ENCODE data around the gene MEAF6.
A peak's percentile ranks its signal among the peaks of the same experiment; 100 is the strongest.

The MEAF6 gene

GRCh38 chr1:37472281-37472680 is 42.3 kb downstream of the MEAF6 start:
- DNase-seq (ENCODE audit: low spot score) = no peak
- Histone ChIP-seq H2BK15ac (ENCODE audit: low read length) (no peak overlapping the region), H3K9ac (ENCODE audit: low read depth, low read length, poor library complexity) (no peak overlapping the region), H2AK5ac (ENCODE audit: low read depth, low read length) (no peak overlapping the region), H2BK120ac (ENCODE audit: low read depth, low read length) (no peak overlapping the region), H3K4me1 (ENCODE audit: control insufficient read depth in 2 of 2, insufficient read depth in 1 of 2, low read depth in 1 of 2, low read length in 2 of 2) (peaks cover 24 to 35% of the 10 kb centered on the region in 2 donors), H2AFZ (ENCODE audit: low read length) (no peak overlapping the region), H4K91ac (ENCODE audit: low read depth, low read length, poor library complexity) (no peak overlapping the region), H3K9me3 (replicated peaks in 1 of 2; ENCODE audit: control insufficient read depth in 2 of 2, insufficient read depth in 1 of 2, low read depth in 1 of 2, low read length in 2 of 2) (no peaks in the 10 kb centered on the region), H3K27me3 (ENCODE audit: control insufficient read depth in 3 of 3, insufficient read depth in 3 of 3, low read depth in 1 of 3, low read length in 3 of 3) (peaks cover 0 to 26% (median 17%) of the 10 kb centered on the region in 3 experiments), H3K23ac (ENCODE audit: low read depth, low read length, poor library complexity) (no peak overlapping the region), H3K4me3 (ENCODE audit: low read length in 2 of 2) (no peak overlapping the region), H3K18ac (ENCODE audit: low read length) (no peak overlapping the region), H3K4ac (ENCODE audit: low read length) (no peak overlapping the region), H3K27ac (replicated peaks; ENCODE audit: low read length) (no peak overlapping the region), H4K8ac (ENCODE audit: low read depth, low read length) (no peak overlapping the region), H3K36me3 (replicated peaks in 1 of 2; ENCODE audit: control insufficient read depth in 2 of 2, insufficient read depth in 2 of 2, low read length in 2 of 2) (peaks cover 4 to 9% of the 10 kb centered on the region in 2 donors), H2BK12ac (ENCODE audit: low read length) (no peak overlapping the region), H3K14ac (ENCODE audit: low read length) (no peak overlapping the region), H2BK5ac (ENCODE audit: low read length) (no peak overlapping the region), H3K4me2 (ENCODE audit: insufficient read depth, low read length, poor library complexity, severe bottlenecking) (no peak overlapping the region), H3K79me1 (ENCODE audit: low read depth, low read length) (no peaks in the 10 kb centered on the region)
- no CpG with 5 or more reads among the region's 7 CpGs for WGBS, 2 donors (ENCODE audit: extremely low coverage in 2 of 2, insufficient read length in 2 of 2, insufficient replicate concordance in 1 of 2)

- Histone ChIP-seq H2AFZ (ENCODE audit: low read length) (peak overlapping the region; percentile 77), H3K27me3 (ENCODE audit: control insufficient read depth in 3 of 3, insufficient read depth in 3 of 3, low read depth in 1 of 3, low read length in 3 of 3) (peaks cover 0 to 30% (median 17%) of the 10 kb centered on the region in 3 experiments), H3K14ac (ENCODE audit: low read length) (no peak overlapping the region), H4K91ac (ENCODE audit: low read depth, low read length, poor library complexity) (no peak overlapping the region), H3K27ac (replicated peaks; ENCODE audit: low read length) (no peak overlapping the region), H3K9ac (ENCODE audit: low read depth, low read length, poor library complexity) (no peak overlapping the region), H3K4ac (ENCODE audit: low read length) (no peak overlapping the region), H3K18ac (ENCODE audit: low read length) (peak overlapping the region; percentile 62), H3K4me2 (ENCODE audit: insufficient read depth, low read length, poor library complexity, severe bottlenecking) (no peak overlapping the region), H3K4me1 (ENCODE audit: control insufficient read depth in 2 of 2, insufficient read depth in 1 of 2, low read depth in 1 of 2, low read length in 2 of 2) (peaks cover 20 to 30% of the 10 kb centered on the region in 2 donors), H4K8ac (ENCODE audit: low read depth, low read length) (no peak overlapping the region), H3K23ac (ENCODE audit: low read depth, low read length, poor library complexity) (no peak overlapping the region), H2BK120ac (ENCODE audit: low read depth, low read length) (no peak overlapping the region), H2BK5ac (ENCODE audit: low read length) (no peak overlapping the region), H2AK5ac (ENCODE audit: low read depth, low read length) (no peak overlapping the region), H2BK12ac (ENCODE audit: low read length) (no peak overlapping the region), H3K9me3 (replicated peaks in 1 of 2; ENCODE audit: control insufficient read depth in 2 of 2, insufficient read depth in 1 of 2, low read depth in 1 of 2, low read length in 2 of 2) (no peaks in the 10 kb centered on the region), H3K4me3 (ENCODE audit: low read length in 2 of 2) (no peak overlapping the region), H2BK15ac (ENCODE audit: low read length) (peak overlapping the region; percentile 7), H3K79me1 (ENCODE audit: low read depth, low read length) (no peaks in the 10 kb centered on the region), H3K36me3 (replicated peaks in 1 of 2; ENCODE audit: control insufficient read depth in 2 of 2, insufficient read depth in 2 of 2, low read length in 2 of 2) (peaks cover 4 to 9% of the 10 kb centered on the region in 2 donors)
- no peak for DNase-seq (ENCODE audit: low spot score)
- WGBS, 2 donors (ENCODE audit: extremely low coverage in 2 of 2, insufficient read length in 2 of 2, insufficient replicate concordance in 1 of 2) = no CpG with 5 or more reads among the region's 13 CpGs
These were observed 43.0 kb downstream of the MEAF6 start for GRCh38 chr1:37471345-37472231.

- H3K4me3 ChIP-seq (ENCODE audit: low read length in 2 of 2) = no peak overlapping the region
- H2BK120ac ChIP-seq (ENCODE audit: low read depth, low read length) = no peak overlapping the region
- H3K4ac ChIP-seq (ENCODE audit: low read length) = no peak overlapping the region
- no peak overlapping the region for H4K91ac ChIP-seq (ENCODE audit: low read depth, low read length, poor library complexity)
- H3K14ac ChIP-seq (ENCODE audit: low read length) = no peak overlapping the region
- H3K9ac ChIP-seq (ENCODE audit: low read depth, low read length, poor library complexity) = no peak overlapping the region
- H3K27ac ChIP-seq (replicated peaks; ENCODE audit: low read length) = no peak overlapping the region
- H4K8ac ChIP-seq (ENCODE audit: low read depth, low read length) = no peak overlapping the region
- H2AFZ ChIP-seq (ENCODE audit: low read length) = no peak overlapping the region
- WGBS, 2 donors (ENCODE audit: extremely low coverage in 2 of 2, insufficient read length in 2 of 2, insufficient replicate concordance in 1 of 2) = no CpG with 5 or more reads among the region's 3 CpGs
- no peak overlapping the region for H3K4me2 ChIP-seq (ENCODE audit: insufficient read depth, low read length, poor library complexity, severe bottlenecking)
- H3K9me3 ChIP-seq (replicated peaks in 1 of 2; ENCODE audit: control insufficient read depth in 2 of 2, insufficient read depth in 1 of 2, low read depth in 1 of 2, low read length in 2 of 2) = no peaks in the 10 kb centered on the region
- H3K23ac ChIP-seq (ENCODE audit: low read depth, low read length, poor library complexity) = no peak overlapping the region
- H2BK12ac ChIP-seq (ENCODE audit: low read length) = no peak overlapping the region
- peaks cover 0 to 37% (median 17%) of the 10 kb centered on the region in 3 experiments for H3K27me3 ChIP-seq (ENCODE audit: control insufficient read depth in 3 of 3, insufficient read depth in 3 of 3, low read depth in 1 of 3, low read length in 3 of 3)
- H2BK15ac ChIP-seq (ENCODE audit: low read length) = no peak overlapping the region
- H3K4me1 ChIP-seq (ENCODE audit: control insufficient read depth in 2 of 2, insufficient read depth in 1 of 2, low read depth in 1 of 2, low read length in 2 of 2) = peaks cover 13 to 20% of the 10 kb centered on the region in 2 donors
- H3K18ac ChIP-seq (ENCODE audit: low read length) = no peak overlapping the region
- no peak overlapping the region for H2BK5ac ChIP-seq (ENCODE audit: low read length)
- DNase-seq (ENCODE audit: low spot score) = no peak
- no peaks in the 10 kb centered on the region for H3K79me1 ChIP-seq (ENCODE audit: low read depth, low read length)
- H3K36me3 ChIP-seq (replicated peaks in 1 of 2; ENCODE audit: control insufficient read depth in 2 of 2, insufficient read depth in 2 of 2, low read length in 2 of 2) = no peaks in the 10 kb centered on the region
- H2AK5ac ChIP-seq (ENCODE audit: low read depth, low read length) = no peak overlapping the region
These were observed 45.2 kb downstream of the MEAF6 start for GRCh38 chr1:37469386-37469785.

- H2AK5ac ChIP-seq (ENCODE audit: low read depth, low read length) = no peak overlapping the region
These were observed 46.5 kb downstream of the MEAF6 start for GRCh38 chr1:37468037-37468436.

More at GRCh38 chr1:37468037-37468436, 46.5 kb downstream of the MEAF6 start:
- DNase-seq (ENCODE audit: low spot score) = no peak
- no peak overlapping the region for H3K4me3 ChIP-seq (ENCODE audit: low read length in 2 of 2)
- no peak overlapping the region for H3K4ac ChIP-seq (ENCODE audit: low read length)
- H2BK120ac ChIP-seq (ENCODE audit: low read depth, low read length) = no peak overlapping the region
- WGBS, 2 donors (ENCODE audit: extremely low coverage in 2 of 2, insufficient read length in 2 of 2, insufficient replicate concordance in 1 of 2) = no CpG with 5 or more reads among the region's 5 CpGs
- no peak overlapping the region for H2BK12ac ChIP-seq (ENCODE audit: low read length)
- peaks cover 0 to 28% (median 7%) of the 10 kb centered on the region in 3 experiments for H3K27me3 ChIP-seq (ENCODE audit: control insufficient read depth in 3 of 3, insufficient read depth in 3 of 3, low read depth in 1 of 3, low read length in 3 of 3)
- no peak overlapping the region for H2AFZ ChIP-seq (ENCODE audit: low read length)
- H3K27ac ChIP-seq (replicated peaks; ENCODE audit: low read length) = no peak overlapping the region
- no peak overlapping the region for H2BK5ac ChIP-seq (ENCODE audit: low read length)
- no peaks in the 10 kb centered on the region for H3K9me3 ChIP-seq (replicated peaks in 1 of 2; ENCODE audit: control insufficient read depth in 2 of 2, insufficient read depth in 1 of 2, low read depth in 1 of 2, low read length in 2 of 2)
- no peaks in the 10 kb centered on the region for H3K79me1 ChIP-seq (ENCODE audit: low read depth, low read length)
- H3K18ac ChIP-seq (ENCODE audit: low read length) = no peak overlapping the region
- no peak overlapping the region for H3K4me2 ChIP-seq (ENCODE audit: insufficient read depth, low read length, poor library complexity, severe bottlenecking)
- H3K36me3 ChIP-seq (replicated peaks in 1 of 2; ENCODE audit: control insufficient read depth in 2 of 2, insufficient read depth in 2 of 2, low read length in 2 of 2) = no peaks in the 10 kb centered on the region
- no peak overlapping the region for H3K9ac ChIP-seq (ENCODE audit: low read depth, low read length, poor library complexity)
- no peak overlapping the region for H3K14ac ChIP-seq (ENCODE audit: low read length)
- no peak overlapping the region for H4K91ac ChIP-seq (ENCODE audit: low read depth, low read length, poor library complexity)
- H3K23ac ChIP-seq (ENCODE audit: low read depth, low read length, poor library complexity) = no peak overlapping the region
- no peak overlapping the region for H4K8ac ChIP-seq (ENCODE audit: low read depth, low read length)
- no peak overlapping the region for H2BK15ac ChIP-seq (ENCODE audit: low read length)
- H3K4me1 ChIP-seq (ENCODE audit: control insufficient read depth in 2 of 2, insufficient read depth in 1 of 2, low read depth in 1 of 2, low read length in 2 of 2) = peaks cover 10 to 13% of the 10 kb centered on the region in 2 donors

All from neuronal stem cell (in vitro differentiated cells).